ENCODE measurements around the gene RNPEP.
"Not testable (repeated sequence)": the region's sequence is repeated elsewhere in the genome, so short reads cannot be mapped to it uniquely, and the experiment has no call there.

Gene RNPEP

DNA sequence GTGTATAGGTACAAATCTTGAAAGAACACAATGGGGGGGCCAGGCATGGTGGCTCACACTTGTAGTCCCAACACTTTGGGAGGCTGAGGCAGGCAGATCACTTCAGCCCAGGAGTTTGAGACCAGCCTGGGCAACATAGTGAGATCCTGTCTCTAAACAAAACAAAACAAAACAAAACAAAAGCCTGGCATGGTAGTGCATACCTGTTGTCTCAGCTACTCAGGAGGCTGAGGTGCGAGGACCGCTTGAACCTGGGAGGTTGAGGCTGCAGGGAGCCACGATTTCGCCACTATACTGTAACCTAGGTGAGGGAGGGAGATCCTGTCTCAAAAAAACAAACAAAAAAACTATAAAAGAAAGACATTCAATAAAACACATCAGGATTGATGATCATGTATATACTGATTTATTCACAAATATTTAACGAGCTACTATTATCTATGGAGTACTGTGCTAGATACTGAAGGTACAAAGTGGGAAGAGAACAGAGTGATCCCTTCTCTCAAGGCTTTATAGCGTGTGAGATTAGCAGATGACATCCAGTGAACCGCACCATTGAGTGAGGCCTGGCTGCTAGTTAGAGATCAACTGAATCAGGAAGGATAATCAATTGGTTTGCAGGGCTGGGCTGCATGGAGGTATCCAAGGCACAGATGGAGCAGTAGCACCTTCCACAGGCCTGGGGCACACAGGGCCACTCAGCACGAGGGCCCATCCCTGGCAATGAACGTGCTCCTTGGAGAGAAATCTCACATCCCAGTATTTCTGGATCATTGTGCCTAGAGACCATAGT is 54.3 kb downstream of the RNPEP start:
- DNase-seq = no peak

DNA sequence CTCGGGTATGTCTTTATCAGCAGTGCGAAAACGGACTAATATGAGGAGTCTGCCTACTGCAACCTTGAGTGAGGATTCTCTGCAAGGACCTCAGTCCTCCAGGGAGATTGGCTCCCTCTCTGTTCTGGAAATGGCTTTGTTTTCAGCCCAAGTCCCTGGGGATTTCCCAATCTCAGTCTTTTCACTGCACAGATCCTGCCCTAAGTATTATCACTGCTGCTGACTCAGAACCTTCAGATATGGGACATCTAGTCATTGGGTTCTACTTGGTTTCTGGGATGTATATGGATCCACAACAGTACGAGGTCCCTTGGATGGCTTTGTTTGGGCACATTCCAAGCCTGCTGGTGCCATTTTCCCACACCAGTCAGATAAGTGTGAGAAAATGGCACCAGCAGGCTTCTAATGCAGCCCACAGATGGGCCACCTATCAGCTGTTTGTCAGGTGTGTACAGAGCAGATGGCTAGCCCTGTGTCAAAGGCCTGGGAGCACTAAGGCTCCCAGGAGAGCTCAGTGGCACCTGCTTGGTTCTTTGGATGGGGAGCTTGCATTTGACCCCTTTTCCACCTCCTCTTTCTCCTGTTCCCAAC is 55.4 kb downstream of the RNPEP start:
- no peak for DNase-seq

GRCh38 chr1:202038688-202039346 is 56.4 kb downstream of the RNPEP start:
- DNase-seq = no peak

- no peak for DNase-seq
Measured at GRCh38 chr1:202045705-202046104, 63.3 kb downstream of the RNPEP start.

GRCh38 chr1:202046227-202046626 is 63.8 kb downstream of the RNPEP start:
- DNase-seq = no peak

GRCh38 chr1:202046748-202047708 is 64.6 kb downstream of the RNPEP start:
- peak in 1 of 14 donors; percentile 36 for DNase-seq

DNA sequence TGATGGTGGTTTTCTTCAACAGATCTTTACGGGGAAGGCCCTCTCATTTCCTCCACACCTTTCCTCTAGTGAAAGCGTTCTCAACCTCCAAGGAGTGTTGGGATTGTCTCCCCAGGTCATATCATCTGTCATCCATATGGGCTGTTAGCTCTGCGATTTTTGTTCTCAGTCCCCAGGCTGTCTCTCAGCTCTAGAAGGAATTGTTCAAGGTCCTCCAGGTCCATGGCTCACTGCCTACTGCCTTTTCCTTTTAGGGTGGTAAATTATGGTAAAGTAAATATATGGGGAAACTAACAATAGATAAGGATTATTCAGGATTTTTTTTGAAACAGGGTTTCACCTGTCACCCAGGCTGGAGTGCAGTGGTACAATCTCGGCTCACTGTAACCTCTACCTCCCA is 65.5 kb downstream of the RNPEP start:
- DNase-seq = no peak

DNA sequence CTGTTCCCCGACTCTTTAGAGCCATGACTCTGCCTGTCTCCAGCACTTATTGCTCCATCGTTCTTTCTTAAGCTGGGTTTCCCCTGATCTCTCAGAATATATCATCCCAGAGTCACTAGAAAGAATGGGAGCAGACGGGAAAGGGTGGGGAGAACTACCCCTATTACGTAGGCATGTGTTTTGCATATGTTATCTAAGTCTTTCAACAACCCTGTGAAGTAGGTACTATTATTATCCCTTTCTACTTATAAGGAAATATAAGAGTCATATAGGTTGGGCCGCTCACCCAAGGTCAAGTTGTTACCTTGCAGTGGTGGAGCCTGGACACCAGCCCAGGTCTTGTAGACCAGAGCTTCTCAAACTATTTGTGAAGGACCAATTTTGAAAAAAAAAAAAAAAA is 66.7 kb downstream of the RNPEP start:
- no peak for DNase-seq

- no peak for DNase-seq
Measured at GRCh38 chr1:202054094-202054493, 71.6 kb downstream of the RNPEP start.

GRCh38 chr1:202054673-202055072 is 72.2 kb downstream of the RNPEP start:
- not testable (repeated sequence) for DNase-seq

Data from C1 segment of cervical spinal cord (tissue), 14 donors.